Middle frontal gyrus (tissue), 1 donor: ENCODE measurements around the gene FYTTD1.

Experiments used
- DNase-seq: peaks from one replicate; pipeline ENCODE4 v3.0.0-alpha.2; 2015; ENCODE audit warnings: low spot score; ENCODE audit errors: extremely low spot score

The FYTTD1 gene

GRCh38 chr3:197791892-197792647 lies 42.4 kb downstream of the FYTTD1 start:
- no peak for DNase-seq

- DNase-seq: no peak
These were observed 43.6 kb downstream of the FYTTD1 start for GRCh38 chr3:197793247-197793646.

- no peak for DNase-seq
These were observed 44.4 kb downstream of the FYTTD1 start for GRCh38 chr3:197794115-197794514.

GRCh38 chr3:197795200-197795599 lies 45.5 kb downstream of the FYTTD1 start:
- no peak for DNase-seq

GRCh38 chr3:197796087-197796486 lies 46.4 kb downstream of the FYTTD1 start:
- no peak for DNase-seq

GRCh38 chr3:197798863-197799262 lies 49.2 kb downstream of the FYTTD1 start:
- DNase-seq: no peak

- DNase-seq: no peak
These were observed 50.7 kb downstream of the FYTTD1 start for GRCh38 chr3:197800379-197800778.

GRCh38 chr3:197801891-197802778 lies 52.5 kb downstream of the FYTTD1 start:
- no peak for DNase-seq

- no peak for DNase-seq
These were observed 53.2 kb downstream of the FYTTD1 start for GRCh38 chr3:197802779-197803459.

GRCh38 chr3:197804511-197804910 lies 54.8 kb downstream of the FYTTD1 start:
- DNase-seq: no peak

- no peak for DNase-seq
These were observed 58.4 kb downstream of the FYTTD1 start for GRCh38 chr3:197807969-197808587.

- DNase-seq: no peak
These were observed 59.8 kb downstream of the FYTTD1 start for GRCh38 chr3:197809356-197810020.

GRCh38 chr3:197810901-197811300 lies 61.2 kb downstream of the FYTTD1 start:
- no peak for DNase-seq

GRCh38 chr3:197811343-197811742 lies 61.7 kb downstream of the FYTTD1 start:
- DNase-seq: no peak

GRCh38 chr3:197814372-197814771 lies 64.7 kb downstream of the FYTTD1 start:
- DNase-seq: no peak

GRCh38 chr3:197820550-197821335 lies 71.1 kb downstream of the FYTTD1 start:
- DNase-seq: no peak

GRCh38 chr3:197829397-197830045 lies 79.8 kb downstream of the FYTTD1 start:
- no peak for DNase-seq

- no peak for DNase-seq
These were observed 80.8 kb downstream of the FYTTD1 start for GRCh38 chr3:197830308-197830966.

- DNase-seq: no peak
These were observed 81.3 kb downstream of the FYTTD1 start for GRCh38 chr3:197830967-197831313.
